Hepatocyte (in vitro differentiated cells): ENCODE data around the gene TXNRD1. TPM values are rescaled to one million over a fixed set of nuclear protein-coding genes. Genes with fewer than 3 reads are reported as not detected.

Experiments used
- DNase-seq: peaks from one replicate; pipeline ENCODE4 v3.0.0-alpha.2; 2016; ENCODE audit warnings: low spot score
- H2AFZ ChIP-seq: fragments of 200-600 bp; sonication (generic); 2 replicates; pipeline ENCODE4 v1.6.0; 2016; ENCODE audit warnings: antibody characterized with exemption, mild to moderate bottlenecking
- H3K27ac ChIP-seq: fragments of 200-600 bp; sonication (generic); 2 replicates; pipeline ENCODE4 v1.5.1; 2016; ENCODE audit warnings: mild to moderate bottlenecking
- H3K27me3 ChIP-seq: fragments of 200-600 bp; sonication (generic); 2 replicates; pipeline ENCODE4 v1.6.1; 2016
- H3K36me3 ChIP-seq: fragments of 200-600 bp; sonication (generic); replicated peaks from 2 replicates; pipeline ENCODE4 v1.5.1; 2016; ENCODE audit warnings: low read depth; ENCODE audit not compliant: insufficient read depth
- H3K4me1 ChIP-seq: fragments of 200-600 bp; sonication (generic); 2 replicates; pipeline ENCODE4 v1.5.1; 2016; ENCODE audit warnings: mild to moderate bottlenecking, moderate library complexity; ENCODE audit not compliant: insufficient read depth
- H3K4me2 ChIP-seq: fragments of 200-600 bp; sonication (generic); 2 replicates; pipeline ENCODE4 v1.6.0; 2016
- H3K4me3 ChIP-seq: fragments of 200-600 bp; sonication (generic); 2 replicates; pipeline ENCODE4 v1.5.1; 2016; ENCODE audit warnings: mild to moderate bottlenecking
- H3K79me2 ChIP-seq: fragments of 200-600 bp; sonication (generic); 2 replicates; pipeline ENCODE4 v1.6.0; 2017; ENCODE audit warnings: mild to moderate bottlenecking
- H3K9me2 ChIP-seq: fragments of 200-600 bp; sonication (generic); replicated peaks from 2 replicates; pipeline ENCODE4 v1.6.0; 2017; ENCODE audit warnings: mild to moderate bottlenecking; ENCODE audit not compliant: insufficient read depth
- H3K9me3 ChIP-seq: fragments of 200-600 bp; sonication (generic); 2 replicates; pipeline ENCODE4 v1.5.1; 2016; ENCODE audit warnings: low read depth, mild to moderate bottlenecking
- H4K20me1 ChIP-seq: fragments of 200-600 bp; sonication (generic); 2 replicates; pipeline ENCODE4 v1.6.0; 2016; ENCODE audit warnings: mild to moderate bottlenecking; ENCODE audit not compliant: insufficient read depth, poor library complexity, severe bottlenecking
- EZH2 ChIP-seq: fragments of 200-600 bp; sonication (generic); IDR thresholded peaks from 2 replicates; pipeline ENCODE4 v1.6.1; 2016; ENCODE audit warnings: antibody characterized with exemption, mild to moderate bottlenecking, borderline replicate concordance
- EZH2phosphoT487 ChIP-seq: fragments of 200-600 bp; sonication (generic); IDR thresholded peaks from one replicate; pipeline ENCODE4 v1.6.1; 2018; ENCODE audit warnings: antibody characterized with exemption, mild to moderate bottlenecking, low read depth, moderate library complexity; ENCODE audit not compliant: unreplicated experiment, severe bottlenecking
- WGBS: methylation state at CpG from one replicate; pipeline ENCODE4 v1.1.6; 2016; ENCODE audit warnings: low lambda C conversion rate; ENCODE audit errors: missing lambda C conversion rate; 5-methylcytosine and 5-hydroxymethylcytosine counted together
- polyA plus RNA-seq: library from polyadenylated mRNA; unstranded; fragments of >200 nt; fragmentation: Nextera tagmentation; extraction: Ambion mirVana; gene quantifications from 2 replicates; pipeline ENCODE4 v1.2.1, GENCODE V29; 2016
- total RNA-seq: library from RNA; depleted of rRNA; stranded (reverse); fragments of >200 nt; gene quantifications from 2 replicates; pipeline ENCODE4 v1.2.3, GENCODE V29; 2014
- TF ChIP-seq, protein P1 (sequence below): fragments of 200-600 bp; sonication (generic); IDR thresholded peaks from 2 replicates; pipeline ENCODE4 v1.5.1; 2016; ENCODE audit warnings: antibody characterized with exemption, mild to moderate bottlenecking; ENCODE audit not compliant: poor library complexity

Gene TXNRD1
- total and polyA plus RNA-seq, 2 experiments from 2014 or later: 49.8 to 113 TPM

DNA sequence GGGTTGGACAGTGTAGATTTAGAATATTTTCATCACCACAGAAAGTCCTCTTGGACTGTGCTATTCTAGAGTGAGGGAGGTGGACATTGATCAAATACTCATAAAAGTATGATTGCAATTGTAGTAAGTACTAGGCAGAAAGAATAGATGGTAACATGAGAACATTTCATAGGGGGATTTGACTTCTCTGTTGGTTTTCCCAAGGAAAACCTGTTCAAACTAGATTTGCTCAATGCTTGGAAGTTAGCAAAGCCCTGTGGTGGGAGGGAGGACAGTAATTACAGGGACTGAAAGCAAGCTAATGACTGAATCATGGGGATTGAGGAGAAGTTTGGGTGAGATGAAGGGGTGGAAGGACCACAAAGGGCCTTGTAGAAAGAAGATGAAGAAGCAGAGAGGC lies 63.6 kb downstream of the TXNRD1 start:
- Histone ChIP-seq H4K20me1 (no peaks in the 10 kb centered on the region), H3K27ac (no peak overlapping the region), H3K4me1 (peaks cover 4% of the 10 kb centered on the region), H2AFZ (no peak overlapping the region), H3K79me2 (no peaks in the 10 kb centered on the region), H3K9me2 (no peaks in the 10 kb centered on the region), H3K36me3 (no peaks in the 10 kb centered on the region), H3K4me3 (no peak overlapping the region), H3K9me3 (no peaks in the 10 kb centered on the region), H3K4me2 (no peak overlapping the region), H3K27me3 (no peaks in the 10 kb centered on the region)
- no peak for TF ChIP-seq EZH2phosphoT487
- TF ChIP-seq, protein P1, sequence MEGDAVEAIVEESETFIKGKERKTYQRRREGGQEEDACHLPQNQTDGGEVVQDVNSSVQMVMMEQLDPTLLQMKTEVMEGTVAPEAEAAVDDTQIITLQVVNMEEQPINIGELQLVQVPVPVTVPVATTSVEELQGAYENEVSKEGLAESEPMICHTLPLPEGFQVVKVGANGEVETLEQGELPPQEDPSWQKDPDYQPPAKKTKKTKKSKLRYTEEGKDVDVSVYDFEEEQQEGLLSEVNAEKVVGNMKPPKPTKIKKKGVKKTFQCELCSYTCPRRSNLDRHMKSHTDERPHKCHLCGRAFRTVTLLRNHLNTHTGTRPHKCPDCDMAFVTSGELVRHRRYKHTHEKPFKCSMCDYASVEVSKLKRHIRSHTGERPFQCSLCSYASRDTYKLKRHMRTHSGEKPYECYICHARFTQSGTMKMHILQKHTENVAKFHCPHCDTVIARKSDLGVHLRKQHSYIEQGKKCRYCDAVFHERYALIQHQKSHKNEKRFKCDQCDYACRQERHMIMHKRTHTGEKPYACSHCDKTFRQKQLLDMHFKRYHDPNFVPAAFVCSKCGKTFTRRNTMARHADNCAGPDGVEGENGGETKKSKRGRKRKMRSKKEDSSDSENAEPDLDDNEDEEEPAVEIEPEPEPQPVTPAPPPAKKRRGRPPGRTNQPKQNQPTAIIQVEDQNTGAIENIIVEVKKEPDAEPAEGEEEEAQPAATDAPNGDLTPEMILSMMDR: no peak
- TF ChIP-seq EZH2: no peak
- no peak for DNase-seq

DNA sequence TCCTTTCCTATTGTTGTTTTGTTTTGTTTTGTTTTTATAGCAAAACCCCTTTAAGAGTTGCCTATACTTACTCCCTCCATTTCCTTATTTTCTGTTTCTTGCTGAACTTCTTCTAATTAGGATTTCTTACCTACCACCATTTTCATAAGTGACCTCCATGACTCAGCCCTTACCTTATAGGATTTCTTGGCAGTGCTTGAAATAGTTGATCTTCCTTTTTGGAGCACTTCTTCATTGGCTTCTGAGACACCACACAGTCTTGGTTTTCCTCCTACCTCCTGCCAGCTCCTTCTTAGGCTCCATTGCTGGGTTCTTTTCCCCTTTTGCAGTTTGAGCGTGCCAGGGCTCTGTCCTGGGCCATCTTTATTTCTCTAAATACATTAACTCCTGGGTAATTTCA lies 64.5 kb downstream of the TXNRD1 start:
- Histone ChIP-seq H3K27ac (no peak overlapping the region), H3K4me1 (peaks cover 4% of the 10 kb centered on the region), H3K79me2 (no peaks in the 10 kb centered on the region), H3K27me3 (no peaks in the 10 kb centered on the region), H3K9me3 (no peaks in the 10 kb centered on the region), H3K4me2 (no peak overlapping the region), H4K20me1 (no peaks in the 10 kb centered on the region), H3K4me3 (no peak overlapping the region), H2AFZ (peak overlapping the region; percentile 12), H3K36me3 (no peaks in the 10 kb centered on the region), H3K9me2 (no peaks in the 10 kb centered on the region)
- 100% methylated on average over 1 of the region's 1 CpG for WGBS
- no peak for TF ChIP-seq EZH2phosphoT487
- TF ChIP-seq, protein P1: no peak
- TF ChIP-seq EZH2: no peak
- DNase-seq: no peak

DNA sequence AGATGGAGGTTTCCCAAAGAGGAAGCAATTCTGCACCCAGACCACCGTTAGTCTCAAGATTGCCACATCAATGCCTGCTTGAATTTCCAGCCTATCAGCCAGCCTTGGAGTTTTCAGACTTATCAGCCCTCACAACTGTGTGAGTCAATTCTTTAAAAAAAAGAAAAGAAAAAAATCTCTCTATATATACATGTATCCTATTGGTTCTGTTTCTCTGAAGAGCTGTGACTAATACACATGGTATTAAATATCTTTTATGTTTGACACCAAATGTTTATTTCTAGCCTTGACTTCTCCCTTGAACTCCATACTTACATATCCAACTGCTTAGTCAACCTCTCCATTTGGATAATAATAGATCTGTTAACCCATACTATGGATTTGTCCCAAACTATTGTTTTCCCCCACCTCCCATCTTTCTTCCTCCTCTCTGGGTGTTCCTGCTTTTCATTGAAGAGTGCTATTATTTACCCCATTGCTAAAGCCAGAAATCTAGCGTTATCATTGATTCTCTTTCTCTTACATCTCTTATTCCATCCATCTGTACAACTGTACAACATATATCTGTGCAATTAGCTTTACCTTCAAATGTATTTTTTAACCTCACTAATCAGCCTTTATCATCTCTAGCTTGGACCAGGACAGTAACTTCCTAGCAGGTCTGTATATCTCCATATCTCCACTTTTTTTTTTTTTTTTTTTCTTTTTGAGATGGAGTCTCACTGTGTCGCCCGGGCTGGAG lies 65.3 kb downstream of the TXNRD1 start:
- Histone ChIP-seq H3K9me3 (no peaks in the 10 kb centered on the region), H4K20me1 (no peaks in the 10 kb centered on the region), H3K36me3 (no peaks in the 10 kb centered on the region), H3K27ac (no peak overlapping the region), H3K79me2 (no peaks in the 10 kb centered on the region), H3K4me1 (peaks cover 7% of the 10 kb centered on the region), H3K4me2 (no peak overlapping the region), H3K4me3 (no peak overlapping the region), H3K9me2 (no peaks in the 10 kb centered on the region), H3K27me3 (no peaks in the 10 kb centered on the region), H2AFZ (peak overlapping the region; percentile 12)
- DNase-seq: peak; percentile 33
- 73% methylated on average over 4 of the region's 4 CpGs for WGBS
- no peak for TF ChIP-seq EZH2phosphoT487
- TF ChIP-seq, protein P1: no peak
- no peak for TF ChIP-seq EZH2
